Tongue (tissue), 2 donors: Measurements from ENCODE around the gene SIGMAR1. TPM values are rescaled to one million over a fixed set of nuclear protein-coding genes. Genes with fewer than 3 reads are reported as not detected.
"Not testable (repeated sequence)": the region's sequence is repeated elsewhere in the genome, so short reads cannot be mapped to it uniquely, and the experiment has no call there.

Source experiments
- DNase-seq: peaks from one replicate; pipeline ENCODE4 v3.0.0-alpha.2; 2015
- total RNA-seq: library from RNA; depleted of rRNA; stranded (reverse); fragments of >200 nt; gene quantifications from one replicate; pipeline ENCODE4 v1.2.3, GENCODE V29; 2014

The SIGMAR1 gene
- total RNA-seq, 1 donor from 2014 or later, result 36.5 TPM

DNA sequence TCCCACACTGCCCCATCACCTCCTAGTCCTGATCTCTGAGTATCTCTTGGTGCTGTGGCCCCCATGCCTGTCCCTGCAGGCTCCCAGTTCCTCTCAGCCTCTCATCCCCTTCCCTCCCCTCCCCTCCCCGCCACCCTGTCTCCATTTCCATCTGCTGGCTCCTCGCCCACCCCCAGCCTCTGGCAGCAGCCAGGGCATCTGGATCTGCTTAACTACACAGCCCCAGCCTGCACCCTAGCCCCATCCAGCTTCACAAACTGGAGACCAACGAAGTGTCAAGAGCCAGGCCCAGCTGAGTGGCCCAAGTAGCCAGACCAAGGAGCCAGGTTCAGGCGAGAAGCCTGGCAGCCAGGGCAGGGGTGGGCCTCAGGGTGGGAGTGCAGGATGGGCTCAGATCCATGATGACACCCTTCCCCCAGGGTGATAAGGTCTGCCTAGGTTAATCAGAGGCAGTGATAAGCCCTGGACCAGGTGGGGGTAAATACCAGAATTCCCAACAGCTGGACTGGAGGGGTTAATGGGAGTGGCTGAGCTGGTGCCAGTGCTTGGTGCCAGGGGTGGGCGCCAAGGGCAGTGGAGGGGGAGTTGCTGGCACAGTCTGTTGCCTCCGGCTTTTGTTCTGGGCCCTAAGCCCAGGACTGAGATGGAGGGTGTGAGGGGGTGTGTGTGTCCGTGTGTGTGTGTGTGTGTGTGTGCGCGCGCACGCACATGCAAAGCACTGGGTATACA, 16.9 kb upstream of the SIGMAR1 start:
- DNase-seq, result peak; percentile 93

GRCh38 chr9:34653151-34654072, 15.8 kb upstream of the SIGMAR1 start:
- DNase-seq, result peak; percentile 91

- peak; percentile 35 for DNase-seq
Observed at GRCh38 chr9:34652602-34653000, 15.0 kb upstream of the SIGMAR1 start.

GRCh38 chr9:34651876-34652601, 14.5 kb upstream of the SIGMAR1 start, which contains the start of gene IL11RA:
Gene IL11RA, plus strand, starts transcription at chr9:34652185. Its CDS starts 3,033 bp downstream, at chr9:34655218.
- DNase-seq, result peak; percentile 94

DNA sequence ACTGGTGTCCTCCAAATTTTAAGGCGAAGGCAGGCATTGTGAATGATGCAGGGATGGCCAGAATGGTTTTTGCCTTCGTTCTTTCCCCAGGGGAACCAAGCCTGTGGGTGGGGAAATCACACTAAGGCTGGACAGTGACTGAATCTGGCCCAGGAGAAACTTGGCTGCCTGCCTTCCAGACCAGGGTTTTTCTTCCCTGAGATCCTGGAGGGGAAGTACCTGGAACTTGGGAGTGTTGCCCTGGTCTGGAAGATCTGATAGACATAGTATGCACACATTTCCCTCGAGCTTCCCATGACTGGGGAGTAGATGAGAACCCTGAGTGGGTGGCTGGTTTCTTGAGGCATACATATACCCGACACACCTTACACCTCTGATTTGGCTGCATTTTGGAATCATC, 13.7 kb upstream of the SIGMAR1 start:
- DNase-seq, result no peak

DNA sequence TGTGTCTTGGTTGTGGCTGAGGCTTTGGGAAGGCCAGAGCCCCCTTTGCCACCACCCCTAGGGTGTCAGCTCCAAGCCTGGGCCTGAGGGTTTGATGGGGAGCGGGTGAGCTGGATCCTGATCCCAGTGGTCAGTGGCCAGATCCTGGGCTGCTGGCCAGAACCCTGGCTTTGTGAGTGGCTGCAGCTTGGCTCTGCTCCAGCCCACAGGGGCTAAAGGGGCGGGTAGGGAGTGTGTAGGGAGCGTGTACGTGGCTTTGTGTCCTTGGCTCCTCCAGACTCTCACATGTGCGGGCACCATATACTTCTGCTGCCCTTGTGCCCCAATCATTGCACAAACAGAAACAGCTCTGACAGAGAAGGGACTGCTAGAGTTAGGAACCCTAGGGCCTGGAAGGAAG, 13.2 kb upstream of the SIGMAR1 start:
- no peak for DNase-seq

DNA sequence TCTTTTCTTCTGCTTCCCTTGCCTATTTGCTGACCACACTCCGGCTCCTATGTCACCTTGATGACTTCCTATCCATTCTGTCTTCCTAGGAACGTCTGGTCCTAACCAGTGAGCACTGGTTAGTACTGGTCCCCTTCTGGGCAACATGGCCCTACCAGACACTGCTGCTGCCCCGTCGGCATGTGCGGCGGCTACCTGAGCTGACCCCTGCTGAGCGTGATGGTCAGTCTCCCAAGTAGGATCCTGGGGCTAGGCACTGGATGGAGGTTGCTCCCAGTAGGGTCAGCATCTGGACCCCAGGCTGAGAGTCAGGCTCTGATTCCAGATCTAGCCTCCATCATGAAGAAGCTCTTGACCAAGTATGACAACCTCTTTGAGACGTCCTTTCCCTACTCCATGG, 11.1 kb upstream of the SIGMAR1 start:
- DNase-seq, result no peak

- DNase-seq, result no peak
Observed at GRCh38 chr9:34647651-34648050, 10.1 kb upstream of the SIGMAR1 start.

DNA sequence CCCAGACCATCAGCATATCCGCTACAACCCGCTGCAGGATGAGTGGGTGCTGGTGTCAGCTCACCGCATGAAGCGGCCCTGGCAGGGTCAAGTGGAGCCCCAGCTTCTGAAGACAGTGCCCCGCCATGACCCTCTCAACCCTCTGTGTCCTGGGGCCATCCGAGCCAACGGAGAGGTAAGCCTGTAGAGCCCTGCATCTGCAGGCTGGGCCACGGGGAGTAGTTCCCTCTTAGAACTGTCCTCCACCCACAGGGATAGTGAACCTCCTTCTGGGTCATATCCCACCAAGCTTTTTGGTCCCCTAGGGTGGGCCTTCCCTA, 9.5 kb upstream of the SIGMAR1 start:
- DNase-seq, result no peak

- peak; percentile 97 for DNase-seq
Observed at GRCh38 chr9:34646211-34647083, 8.9 kb upstream of the SIGMAR1 start, which contains the start of gene GALT. Gene GALT, plus strand, starts transcription at chr9:34646675. Its CDS starts 30 bp downstream, at chr9:34646705.

- no peak for DNase-seq
Observed at GRCh38 chr9:34644766-34645314, 7.3 kb upstream of the SIGMAR1 start.

DNA sequence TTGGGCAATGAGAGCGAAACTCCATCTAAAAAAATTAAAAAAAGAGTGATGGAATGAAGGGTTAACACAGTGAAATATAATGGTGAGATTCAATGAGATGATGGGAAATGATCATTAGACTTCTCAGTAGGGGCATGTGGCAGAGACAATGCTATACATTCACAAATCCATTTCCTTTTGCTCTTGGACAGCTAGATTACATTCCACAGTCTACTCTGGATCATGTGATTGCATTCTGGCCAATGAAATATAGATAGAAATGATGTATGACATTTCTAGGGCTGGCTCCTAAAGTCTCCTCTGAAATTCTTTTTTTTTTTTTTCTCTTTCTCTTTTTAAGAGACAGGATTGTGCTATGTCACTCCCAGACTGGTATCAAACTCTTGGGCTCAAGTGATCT, 5.1 kb upstream of the SIGMAR1 start:
- no peak for DNase-seq

GRCh38 chr9:34639322-34639721, 1.7 kb upstream of the SIGMAR1 start:
- not testable (repeated sequence) for DNase-seq

GRCh38 chr9:34638138-34638445, 505 bp upstream of the SIGMAR1 start:
- DNase-seq, result no peak

- peak; percentile 25 for DNase-seq
Observed at GRCh38 chr9:34636791-34637355, 714 bp downstream of the SIGMAR1 start.

GRCh38 chr9:34635556-34635955, 2.0 kb downstream of the SIGMAR1 start:
- no peak for DNase-seq

DNA sequence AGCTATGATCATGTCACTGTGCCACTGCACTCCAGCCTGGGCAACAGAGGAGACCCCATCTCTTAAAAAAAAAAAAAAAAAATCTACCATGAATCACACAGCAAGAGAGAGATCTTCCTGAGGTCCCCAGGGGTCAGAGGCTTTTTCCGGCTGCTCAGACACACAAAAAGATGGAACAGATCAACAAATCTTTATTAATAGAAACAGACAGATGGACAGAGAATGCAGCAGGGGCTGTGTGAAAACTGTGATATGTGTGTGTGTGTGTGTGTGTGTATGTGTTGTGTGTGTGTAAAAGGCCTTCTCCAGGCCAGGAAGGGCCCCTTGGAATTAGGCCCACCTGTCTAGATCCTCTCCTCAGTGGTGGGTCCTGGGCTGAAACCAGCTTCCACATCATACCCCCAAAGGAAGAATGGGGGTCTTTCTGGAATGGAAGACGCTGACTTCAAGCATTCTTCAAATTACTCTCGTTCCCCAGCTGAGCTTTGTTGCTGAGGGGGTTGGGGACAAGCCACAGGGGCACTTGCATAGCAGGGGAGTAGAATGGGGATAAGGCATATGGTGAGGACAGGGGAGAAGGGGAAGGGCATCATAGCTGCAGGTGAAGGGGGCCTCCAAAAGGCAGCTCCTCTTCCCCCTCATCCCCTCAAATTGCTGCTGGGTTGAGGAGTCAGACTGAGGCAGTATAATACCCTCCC, 2.9 kb downstream of the SIGMAR1 start:
- no peak for DNase-seq

- peak; percentile 80 for DNase-seq
Observed at GRCh38 chr9:34633851-34634550, 3.6 kb downstream of the SIGMAR1 start.

- DNase-seq, result no peak
Observed at GRCh38 chr9:34633166-34633565, 4.4 kb downstream of the SIGMAR1 start.
